RWPE1 (cell line): ENCODE measurements around the gene EDA.

Source experiments
- CTCF ChIA-PET: fragments of 350-600 bp; sonication (Branson Sonifier 250); formaldehyde crosslinking; extraction: SDS; loops from one replicate; lab custom pipeline; 2021; lab: Yijun Ruan, JAX
- POLR2A ChIA-PET: fragments of 400-600 bp; formaldehyde crosslinking; extraction: SDS; loops from one replicate; lab custom pipeline; 2020; ENCODE audit warnings: antibody characterized with exemption; ENCODE audit not compliant: low non-redundant PET; lab: Yijun Ruan, JAX
- DNase-seq: peaks from one replicate; pipeline ENCODE4 v3.0.0; 2012; ENCODE audit warnings: low spot score
- H3K27ac ChIP-seq: fragments of 450-650 bp; 2 replicates; pipeline ENCODE4 v1.5.1; 2017
- TF ChIP-seq, protein P1 (sequence below): fragments of 450-650 bp; conservative IDR thresholded peaks from 2 replicates; pipeline ENCODE4 v1.5.1; 2017; ENCODE audit warnings: low read depth, mild to moderate bottlenecking

Gene EDA

DNA sequence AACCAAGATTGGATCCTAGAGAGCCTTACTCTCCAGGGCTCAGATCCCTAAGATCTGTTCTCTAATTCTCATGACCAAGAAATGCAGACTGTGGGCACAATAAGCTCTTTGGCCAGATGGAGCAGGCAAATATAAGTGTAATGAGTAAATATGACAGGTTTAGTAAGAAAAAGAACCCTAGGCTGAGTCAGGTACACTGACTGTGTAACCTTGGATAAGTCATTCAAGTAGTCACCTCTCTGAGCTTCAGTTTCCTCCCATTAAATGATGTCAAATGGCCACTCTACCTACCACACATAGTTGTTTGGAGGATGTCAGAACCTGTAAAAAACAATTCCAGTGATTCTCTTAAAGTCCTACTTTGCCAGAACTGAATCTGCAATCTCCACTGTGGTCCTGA, 8.3 kb upstream of the EDA start:
- ChIA-PET CTCF (no interaction called here), POLR2A (no interaction called here)
- no peak for DNase-seq
- TF ChIP-seq, protein P1, sequence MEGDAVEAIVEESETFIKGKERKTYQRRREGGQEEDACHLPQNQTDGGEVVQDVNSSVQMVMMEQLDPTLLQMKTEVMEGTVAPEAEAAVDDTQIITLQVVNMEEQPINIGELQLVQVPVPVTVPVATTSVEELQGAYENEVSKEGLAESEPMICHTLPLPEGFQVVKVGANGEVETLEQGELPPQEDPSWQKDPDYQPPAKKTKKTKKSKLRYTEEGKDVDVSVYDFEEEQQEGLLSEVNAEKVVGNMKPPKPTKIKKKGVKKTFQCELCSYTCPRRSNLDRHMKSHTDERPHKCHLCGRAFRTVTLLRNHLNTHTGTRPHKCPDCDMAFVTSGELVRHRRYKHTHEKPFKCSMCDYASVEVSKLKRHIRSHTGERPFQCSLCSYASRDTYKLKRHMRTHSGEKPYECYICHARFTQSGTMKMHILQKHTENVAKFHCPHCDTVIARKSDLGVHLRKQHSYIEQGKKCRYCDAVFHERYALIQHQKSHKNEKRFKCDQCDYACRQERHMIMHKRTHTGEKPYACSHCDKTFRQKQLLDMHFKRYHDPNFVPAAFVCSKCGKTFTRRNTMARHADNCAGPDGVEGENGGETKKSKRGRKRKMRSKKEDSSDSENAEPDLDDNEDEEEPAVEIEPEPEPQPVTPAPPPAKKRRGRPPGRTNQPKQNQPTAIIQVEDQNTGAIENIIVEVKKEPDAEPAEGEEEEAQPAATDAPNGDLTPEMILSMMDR: no peak
- no peak overlapping the region for H3K27ac ChIP-seq

DNA sequence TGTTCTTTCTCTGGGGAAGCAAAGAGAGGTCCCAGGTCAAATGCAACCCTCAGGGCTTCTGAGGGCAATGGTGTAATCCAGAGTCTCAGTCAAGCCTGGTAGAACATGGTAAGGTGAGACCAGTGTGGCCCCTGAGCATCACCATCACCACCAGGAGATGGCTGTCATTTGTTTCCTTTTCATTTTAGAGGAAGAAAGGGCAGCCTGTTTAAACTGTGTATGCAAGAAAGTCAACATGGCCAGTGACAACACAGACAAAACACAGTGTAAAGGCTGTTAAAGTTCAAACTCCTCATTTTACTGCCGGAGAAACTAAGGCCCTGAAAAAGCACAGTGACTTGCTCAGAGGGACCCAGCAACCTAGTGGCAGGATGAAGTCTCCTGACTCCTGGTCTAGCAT, 2.0 kb upstream of the EDA start:
- no peak overlapping the region for H3K27ac ChIP-seq
- TF ChIP-seq, protein P1: no peak
- ChIA-PET CTCF (no interaction called here), POLR2A (no interaction called here)
- DNase-seq: no peak

DNA sequence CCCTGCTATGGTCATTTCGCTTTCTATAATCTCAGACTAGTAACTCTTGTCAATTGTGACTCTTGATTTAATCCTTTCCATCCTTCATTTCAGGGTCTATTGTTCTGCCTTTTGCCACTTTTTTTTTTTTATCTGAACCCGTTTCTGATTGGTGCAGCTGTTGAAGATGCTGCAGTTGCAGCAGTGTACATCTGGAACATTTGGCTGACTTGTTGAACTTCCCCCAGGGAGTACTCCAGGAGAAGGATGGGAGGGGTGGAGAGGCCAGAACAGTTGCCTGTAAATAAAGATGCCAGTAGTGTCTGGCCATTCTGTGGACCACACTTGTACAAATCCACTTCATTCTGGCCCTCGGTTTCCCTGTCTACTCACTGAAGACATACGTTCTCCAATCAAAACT, 1.0 kb upstream of the EDA start:
- DNase-seq: no peak
- TF ChIP-seq, protein P1: no peak
- CTCF ChIA-PET: interaction anchor here (0.5 kb wide), 1 partner anchor 216 kb away, joined by 4 read pairs; no protein-coding TSS in a partner anchor
- POLR2A ChIA-PET: no interaction called here
- H3K27ac ChIP-seq: no peak overlapping the region

DNA sequence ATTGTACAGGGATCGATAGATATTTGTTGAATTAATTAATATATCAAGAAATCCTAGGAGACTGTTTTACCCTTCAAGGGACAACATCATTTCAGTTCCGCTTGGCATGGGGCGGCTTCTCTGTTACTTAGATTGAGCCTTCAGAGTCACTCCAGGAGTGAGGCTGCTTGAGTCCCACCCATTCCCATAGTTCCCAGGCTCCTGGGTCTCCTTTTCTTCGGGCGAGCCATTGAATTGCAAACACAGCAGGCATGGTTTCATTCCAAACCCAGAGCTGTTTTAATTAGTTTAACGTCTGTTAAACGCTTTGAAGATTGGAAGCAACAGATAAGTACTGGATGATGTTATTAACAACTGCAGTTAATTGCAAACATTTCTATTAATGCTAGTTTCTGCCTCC, 571 bp upstream of the EDA start:
- DNase-seq: no peak
- no peak overlapping the region for H3K27ac ChIP-seq
- ChIA-PET POLR2A (no interaction called here), CTCF (no interaction called here)
- TF ChIP-seq, protein P1: no peak

DNA sequence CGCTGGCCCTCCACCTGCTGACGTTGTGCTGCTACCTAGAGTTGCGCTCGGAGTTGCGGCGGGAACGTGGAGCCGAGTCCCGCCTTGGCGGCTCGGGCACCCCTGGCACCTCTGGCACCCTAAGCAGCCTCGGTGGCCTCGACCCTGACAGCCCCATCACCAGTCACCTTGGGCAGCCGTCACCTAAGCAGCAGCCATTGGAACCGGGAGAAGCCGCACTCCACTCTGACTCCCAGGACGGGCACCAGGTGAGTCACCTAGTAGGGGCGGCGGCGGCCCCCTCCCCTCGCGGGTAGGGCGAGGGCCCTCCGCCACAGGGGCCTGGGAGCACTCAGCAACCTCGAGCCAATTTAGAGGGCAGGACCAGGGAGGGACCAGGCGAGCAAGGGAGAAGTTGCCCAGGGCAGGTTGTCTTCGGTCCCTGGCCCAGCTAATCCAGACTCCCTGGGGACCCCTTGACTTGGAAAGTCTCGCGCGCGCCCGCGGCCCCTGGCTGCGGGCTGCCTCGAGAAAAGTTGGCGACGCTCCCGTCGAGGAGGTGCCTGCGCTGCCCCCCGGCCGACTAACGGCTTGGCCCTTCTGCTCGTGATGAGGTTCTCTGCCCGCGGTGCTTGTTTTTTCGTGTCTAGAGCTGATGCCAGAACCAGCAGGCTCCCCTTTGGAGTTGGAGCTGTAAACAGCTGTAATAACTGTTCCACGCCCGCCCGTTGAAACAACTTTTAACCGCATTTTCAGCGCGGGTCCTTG, 717 bp downstream of the EDA start:
- no peak overlapping the region for H3K27ac ChIP-seq
- CTCF ChIA-PET: interaction anchor here (0.7 kb wide), 1 partner anchor 479 kb away, joined by 3 read pairs; no protein-coding TSS in a partner anchor
- POLR2A ChIA-PET: no interaction called here
- TF ChIP-seq, protein P1: no peak
- DNase-seq: no peak

DNA sequence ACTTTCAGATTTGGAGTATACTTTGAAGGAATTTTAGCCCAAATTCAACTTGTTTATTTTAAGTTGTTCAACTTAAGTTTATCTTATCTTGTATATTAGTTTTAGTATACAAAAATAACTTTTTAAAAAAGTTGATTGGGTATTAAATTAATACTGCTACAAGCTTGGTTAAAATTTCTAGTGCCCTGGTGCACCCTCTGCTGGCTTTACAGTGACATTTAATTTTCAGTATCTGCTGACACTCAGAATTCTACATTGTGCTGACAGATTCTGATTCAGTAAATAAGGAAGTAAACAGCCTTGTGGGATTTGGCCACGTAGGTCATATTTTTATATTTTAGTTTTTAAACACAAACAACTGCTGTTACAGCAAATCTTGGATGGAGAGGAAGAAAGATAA, 2.9 kb downstream of the EDA start:
- DNase-seq: no peak

More for the DNA sequence above, 2.9 kb downstream of the EDA start:
- TF ChIP-seq, protein P1: peak; percentile 38
- ChIA-PET POLR2A (no interaction called here), CTCF (interaction anchor here (0.9 kb wide), 1 partner anchor 126 kb away, joined by 3 read pairs; no protein-coding TSS in a partner anchor)
- no peak overlapping the region for H3K27ac ChIP-seq
